ENCODE measurements around the gene PARP8. TPM values are rescaled to one million over a fixed set of nuclear protein-coding genes. Genes with fewer than 3 reads are reported as not detected.

The PARP8 gene
- total RNA-seq, 4 donors from 2014 or later, result 6.5 to 25.2 (median 12.3) TPM

DNA sequence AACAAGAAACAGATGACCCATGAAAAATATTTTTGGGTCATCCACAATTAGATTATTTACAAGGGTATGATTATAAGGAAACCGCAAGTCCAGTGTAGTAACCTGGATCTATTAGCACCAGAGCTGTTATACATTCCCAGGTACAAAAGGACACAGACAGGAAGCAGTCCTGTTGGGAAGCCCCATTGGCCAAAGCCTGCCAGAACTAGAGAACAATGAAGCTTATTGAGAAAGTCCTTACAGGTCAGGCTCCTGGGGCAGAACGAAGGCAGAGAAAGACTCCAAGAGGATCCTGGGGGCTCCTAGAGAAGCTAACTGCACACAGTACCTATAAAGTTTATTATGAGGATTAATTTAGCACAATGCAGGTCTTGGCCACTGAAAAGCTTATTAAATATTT lies 169.9 kb downstream of the PARP8 start:
- no peaks in the 10 kb centered on the region for H3K9me3 ChIP-seq
- no peak overlapping the region for H3K4me3 ChIP-seq
- H3K27me3 ChIP-seq, result no peaks in the 10 kb centered on the region
- 93% methylated on average over 2 of the region's 2 CpGs for WGBS, 2 donors
- intact Hi-C loops (cut with DNase I), result no loop called here
- TF ChIP-seq, protein P1, sequence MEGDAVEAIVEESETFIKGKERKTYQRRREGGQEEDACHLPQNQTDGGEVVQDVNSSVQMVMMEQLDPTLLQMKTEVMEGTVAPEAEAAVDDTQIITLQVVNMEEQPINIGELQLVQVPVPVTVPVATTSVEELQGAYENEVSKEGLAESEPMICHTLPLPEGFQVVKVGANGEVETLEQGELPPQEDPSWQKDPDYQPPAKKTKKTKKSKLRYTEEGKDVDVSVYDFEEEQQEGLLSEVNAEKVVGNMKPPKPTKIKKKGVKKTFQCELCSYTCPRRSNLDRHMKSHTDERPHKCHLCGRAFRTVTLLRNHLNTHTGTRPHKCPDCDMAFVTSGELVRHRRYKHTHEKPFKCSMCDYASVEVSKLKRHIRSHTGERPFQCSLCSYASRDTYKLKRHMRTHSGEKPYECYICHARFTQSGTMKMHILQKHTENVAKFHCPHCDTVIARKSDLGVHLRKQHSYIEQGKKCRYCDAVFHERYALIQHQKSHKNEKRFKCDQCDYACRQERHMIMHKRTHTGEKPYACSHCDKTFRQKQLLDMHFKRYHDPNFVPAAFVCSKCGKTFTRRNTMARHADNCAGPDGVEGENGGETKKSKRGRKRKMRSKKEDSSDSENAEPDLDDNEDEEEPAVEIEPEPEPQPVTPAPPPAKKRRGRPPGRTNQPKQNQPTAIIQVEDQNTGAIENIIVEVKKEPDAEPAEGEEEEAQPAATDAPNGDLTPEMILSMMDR (IDR thresholded peaks at IDR 0.05), result no peak
- TF ChIP-seq POLR2A (IDR thresholded peaks at IDR 0.05), result no peak
- H3K36me3 ChIP-seq, result peaks cover 0 to 44% (median 5%) of the 10 kb centered on the region in 3 donors
- H3K4me1 ChIP-seq, result no peaks in the 10 kb centered on the region
- no peak overlapping the region for H3K27ac ChIP-seq
- no peak for DNase-seq

DNA sequence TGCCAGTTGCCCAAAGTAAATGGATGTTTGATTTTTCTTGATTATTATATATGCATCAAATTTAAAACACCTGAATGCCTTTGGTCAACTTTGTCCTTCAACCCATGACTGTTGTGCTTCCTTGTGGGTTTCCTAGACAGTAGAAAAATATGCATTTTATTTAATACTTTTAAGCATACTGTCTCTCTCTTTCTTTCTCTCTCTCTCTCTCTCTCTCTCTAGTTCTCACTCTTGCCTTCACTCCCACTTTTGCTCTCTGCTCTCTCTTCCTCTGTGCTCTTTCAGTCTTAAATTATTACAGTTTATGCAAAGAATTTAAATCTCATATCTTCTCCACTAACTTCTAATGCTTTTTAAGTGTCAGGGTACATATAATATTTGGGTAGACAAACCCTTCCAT lies 173.0 kb downstream of the PARP8 start:
- no peak for DNase-seq
- no peaks in the 10 kb centered on the region for H3K27me3 ChIP-seq
- intact Hi-C loops (cut with DNase I), result no loop called here

DNA sequence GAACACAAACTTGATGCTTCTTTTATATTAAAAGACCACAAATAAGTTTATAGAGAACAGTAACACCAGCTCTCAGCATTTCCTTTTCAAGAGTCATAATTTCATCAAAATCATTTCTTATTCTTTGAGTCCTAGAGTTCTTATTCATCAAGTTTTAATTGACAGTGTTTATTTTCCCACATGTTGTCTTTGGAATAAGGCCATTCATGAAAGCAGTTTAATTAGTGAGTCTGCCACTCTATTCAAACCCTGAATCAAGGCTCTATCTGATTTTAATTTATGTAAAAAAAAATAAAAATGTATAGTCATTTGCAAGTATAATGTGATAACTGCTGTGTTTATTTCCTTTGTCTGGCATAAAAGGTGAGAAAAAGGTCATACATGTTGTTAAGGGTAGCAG lies 176.7 kb downstream of the PARP8 start:
- TF ChIP-seq, protein P1 (IDR thresholded peaks at IDR 0.05), result no peak
- TF ChIP-seq POLR2A (IDR thresholded peaks at IDR 0.05), result no peak
- no peaks in the 10 kb centered on the region for H3K9me3 ChIP-seq
- no peak overlapping the region for H3K4me3 ChIP-seq
- intact Hi-C loops (cut with DNase I), result no loop called here
- H3K27ac ChIP-seq, result no peak overlapping the region
- peaks cover 0 to 25% (median 0%) of the 10 kb centered on the region in 3 donors for H3K36me3 ChIP-seq
- H3K27me3 ChIP-seq, result no peaks in the 10 kb centered on the region
- DNase-seq, result no peak
- no peaks in the 10 kb centered on the region for H3K4me1 ChIP-seq

More for the DNA sequence above, 173.0 kb downstream of the PARP8 start:
- Histone ChIP-seq H3K27ac (no peak overlapping the region), H3K4me3 (no peak overlapping the region), H3K9me3 (no peaks in the 10 kb centered on the region), H3K36me3 (peaks cover 0 to 48% (median 5%) of the 10 kb centered on the region in 3 donors), H3K4me1 (no peaks in the 10 kb centered on the region)
- no peak for TF ChIP-seq POLR2A (IDR thresholded peaks at IDR 0.05)
- TF ChIP-seq, protein P1 (IDR thresholded peaks at IDR 0.05), result no peak

DNA sequence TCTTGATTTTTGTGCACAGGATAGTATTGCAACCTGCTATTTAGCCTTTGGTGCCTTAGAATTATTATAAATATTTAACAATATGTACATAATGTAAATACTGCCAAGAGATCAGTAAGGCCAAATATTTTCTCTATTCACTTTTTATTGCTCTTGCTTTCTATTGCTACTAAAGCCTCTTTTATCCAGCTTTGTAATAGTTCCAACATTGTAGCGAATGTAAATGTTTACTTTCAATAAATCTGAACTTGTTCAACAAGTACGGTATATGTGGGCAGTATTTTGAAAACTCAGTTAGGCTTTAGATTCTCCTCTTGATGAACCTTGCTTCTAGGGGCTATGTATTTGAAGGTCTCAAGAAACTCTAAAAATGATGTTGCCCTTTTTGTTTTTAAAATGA lies 179.8 kb downstream of the PARP8 start:
- Histone ChIP-seq H3K9me3 (no peaks in the 10 kb centered on the region), H3K27me3 (no peaks in the 10 kb centered on the region), H3K27ac (no peak overlapping the region), H3K4me1 (no peaks in the 10 kb centered on the region), H3K4me3 (no peak overlapping the region), H3K36me3 (peaks cover 0 to 25% (median 0%) of the 10 kb centered on the region in 3 donors)
- WGBS, 2 donors, result 41 to 42% methylated on average over 2 of the region's 2 CpGs
- DNase-seq, result no peak
- TF ChIP-seq, protein P1 (IDR thresholded peaks at IDR 0.05), result no peak
- no peak for TF ChIP-seq POLR2A (IDR thresholded peaks at IDR 0.05)
- intact Hi-C loops (cut with DNase I), result no loop called here

DNA sequence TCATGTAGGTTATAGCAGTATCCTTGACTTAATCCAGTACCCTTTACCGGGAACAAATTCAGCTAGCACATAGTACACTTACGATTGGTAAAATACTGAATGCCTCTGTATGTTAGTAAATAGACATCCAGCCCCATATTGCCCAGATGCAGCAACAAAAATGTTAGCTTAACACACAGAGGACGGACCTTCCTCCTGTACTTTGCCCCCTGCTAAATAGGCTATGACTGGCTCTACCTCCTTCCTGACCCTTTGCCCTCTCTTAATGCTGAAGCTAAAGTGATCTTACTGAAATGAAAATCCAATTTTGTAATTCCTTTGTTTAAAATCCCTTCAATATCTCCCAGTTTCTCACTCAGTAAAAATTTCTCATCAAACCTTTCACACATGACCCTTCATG lies 183.1 kb downstream of the PARP8 start:
- Histone ChIP-seq H3K9me3 (no peaks in the 10 kb centered on the region), H3K36me3 (no peaks in the 10 kb centered on the region), H3K27ac (no peak overlapping the region), H3K4me3 (no peak overlapping the region), H3K27me3 (no peaks in the 10 kb centered on the region), H3K4me1 (no peaks in the 10 kb centered on the region)
- 93 to 95% methylated on average over 3 of the region's 3 CpGs for WGBS, 2 donors
- intact Hi-C loops (cut with DNase I), result no loop called here
- DNase-seq, result no peak
- TF ChIP-seq, protein P1 (IDR thresholded peaks at IDR 0.05), result no peak
